ENCODE measurements around the gene JMJD4. TPM values are rescaled to one million over a fixed set of nuclear protein-coding genes. Genes with fewer than 3 reads are reported as not detected.

JMJD4 gene
- total RNA-seq, 4 donors from 2014 or later: 20.6 to 31.7 (median 28.8) TPM

GRCh38 chr1:227779685-227780084, 44.6 kb upstream of the JMJD4 start:
- no peak for DNase-seq
- H3K36me3 ChIP-seq: peaks cover 0 to 4% of the 10 kb centered on the region in 2 donors
- TF ChIP-seq POLR2A (IDR thresholded peaks at IDR 0.05) (no peak), CTCF (IDR thresholded peaks at IDR 0.05) (no peak)
- no peaks in the 10 kb centered on the region for H3K27me3 ChIP-seq
- no peak overlapping the region for H3K27ac ChIP-seq
- no peaks in the 10 kb centered on the region for H3K4me1 ChIP-seq
- no peaks in the 10 kb centered on the region for H3K9me3 ChIP-seq
- H3K4me3 ChIP-seq (replicated peaks in 1 of 3): no peak overlapping the region
- intact Hi-C loops (cut with DNase I): no loop called here
- WGBS, 2 donors: 96 to 97% methylated on average over 7 of the region's 7 CpGs

GRCh38 chr1:227779021-227779441, 43.9 kb upstream of the JMJD4 start:
- no peak for DNase-seq
- no peaks in the 10 kb centered on the region for H3K27me3 ChIP-seq
- no peaks in the 10 kb centered on the region for H3K9me3 ChIP-seq
- TF ChIP-seq POLR2A (IDR thresholded peaks at IDR 0.05): no peak
- TF ChIP-seq CTCF (IDR thresholded peaks at IDR 0.05): no peak
- intact Hi-C loops (cut with DNase I): no loop called here
- peaks cover 0 to 4% of the 10 kb centered on the region in 2 donors for H3K36me3 ChIP-seq
- no peak overlapping the region for H3K4me3 ChIP-seq (replicated peaks in 1 of 3)
- H3K27ac ChIP-seq: no peak overlapping the region
- no peaks in the 10 kb centered on the region for H3K4me1 ChIP-seq
- 92 to 97% methylated on average over 4 to 10 of the region's 10 CpGs for WGBS, 2 donors

GRCh38 chr1:227778401-227778947, 43.4 kb upstream of the JMJD4 start:
- no peak for DNase-seq
- H3K4me1 ChIP-seq: no peaks in the 10 kb centered on the region
- intact Hi-C loops (cut with DNase I): no loop called here
- H3K4me3 ChIP-seq (replicated peaks in 1 of 3): no peak overlapping the region
- WGBS, 2 donors: 83 to 93% methylated on average over 6 to 8 of the region's 8 CpGs
- TF ChIP-seq POLR2A (IDR thresholded peaks at IDR 0.05) (no peak), CTCF (IDR thresholded peaks at IDR 0.05) (no peak)
- H3K27ac ChIP-seq: no peak overlapping the region
- no peaks in the 10 kb centered on the region for H3K9me3 ChIP-seq
- no peaks in the 10 kb centered on the region for H3K27me3 ChIP-seq
- H3K36me3 ChIP-seq: peaks cover 0 to 4% of the 10 kb centered on the region in 2 donors

GRCh38 chr1:227777646-227778045, 42.5 kb upstream of the JMJD4 start:
- H3K27me3 ChIP-seq: no peaks in the 10 kb centered on the region
- intact Hi-C loops (cut with DNase I): no loop called here
- H3K9me3 ChIP-seq: no peaks in the 10 kb centered on the region
- no peak overlapping the region for H3K4me3 ChIP-seq (replicated peaks in 1 of 3)
- 98% methylated on average over 4 of the region's 4 CpGs for WGBS, 2 donors
- no peaks in the 10 kb centered on the region for H3K4me1 ChIP-seq
- no peak for DNase-seq
- no peak for TF ChIP-seq POLR2A (IDR thresholded peaks at IDR 0.05)
- TF ChIP-seq CTCF (IDR thresholded peaks at IDR 0.05): no peak
- peaks cover 0 to 4% of the 10 kb centered on the region in 2 donors for H3K36me3 ChIP-seq
- no peak overlapping the region for H3K27ac ChIP-seq

- no peaks in the 10 kb centered on the region for H3K9me3 ChIP-seq
- no peak for DNase-seq
- H3K27me3 ChIP-seq: no peaks in the 10 kb centered on the region
- H3K4me3 ChIP-seq (replicated peaks in 1 of 3): no peak overlapping the region
- intact Hi-C loops (cut with DNase I): no loop called here
- TF ChIP-seq CTCF (IDR thresholded peaks at IDR 0.05) (no peak), POLR2A (IDR thresholded peaks at IDR 0.05) (no peak)
- H3K36me3 ChIP-seq: peaks cover 0 to 4% of the 10 kb centered on the region in 2 donors
- 91 to 96% methylated on average over 11 of the region's 11 CpGs for WGBS, 2 donors
- no peaks in the 10 kb centered on the region for H3K4me1 ChIP-seq
- H3K27ac ChIP-seq: no peak overlapping the region
Observed at GRCh38 chr1:227777156-227777555, 42.1 kb upstream of the JMJD4 start.
